H1 (cell line): ENCODE data around the gene DRAXIN. TPM values are rescaled to one million over a fixed set of nuclear protein-coding genes. Genes with fewer than 3 reads are reported as not detected.

Experiments used
- BRCA1 ChIP-seq: IDR thresholded peaks from 2 replicates; pipeline ENCODE4 v1.6.1; 2012; ENCODE audit warnings: low read depth, low read length, improper control_type of control experiment
- CTBP2 ChIP-seq: IDR thresholded peaks from 2 replicates; pipeline ENCODE4 v1.7.0; 2011; ENCODE audit warnings: borderline replicate concordance, mild to moderate bottlenecking, moderate library complexity, mixed read lengths, low read length; ENCODE audit not compliant: insufficient read depth, insufficient read length
- HDAC2 ChIP-seq, 2 experiments: fragments of 300-600 bp in 1 of 2; sonication (generic) in 1 of 2; IDR thresholded peaks; 2 replicates each; pipeline ENCODE4 v1.6.1; 2011 to 2012; ENCODE audit warnings: low read depth in 2 of 2, low read length in 2 of 2, mild to moderate bottlenecking in 2 of 2, moderate library complexity in 2 of 2, borderline replicate concordance in 1 of 2, inconsistent platforms in 1 of 2
- KDM5A ChIP-seq: fragments of 200-600 bp; IDR thresholded peaks from 2 replicates; pipeline ENCODE4 v1.7.1; 2012; ENCODE audit warnings: mild to moderate bottlenecking, low read length, inconsistent platforms, mixed read lengths
- NANOG ChIP-seq: IDR thresholded peaks from 2 replicates; pipeline ENCODE4 v1.6.1; 2011; ENCODE audit warnings: low read length, low read depth, mild to moderate bottlenecking, inconsistent platforms; ENCODE audit not compliant: insufficient read depth, poor library complexity, severe bottlenecking
- NRF1 ChIP-seq: IDR thresholded peaks from 2 replicates; pipeline ENCODE4 v1.6.1; 2011; ENCODE audit warnings: mild to moderate bottlenecking, low read depth, low read length, improper control_type of control experiment
- POLR2A ChIP-seq, 2 experiments: IDR thresholded peaks; 1 replicate in 1 of 2; 2 replicates in 1 of 2; pipeline ENCODE4 v1.6.1; 2011; ENCODE audit warnings: low read depth in 2 of 2, low read length in 2 of 2, mild to moderate bottlenecking in 2 of 2; ENCODE audit errors: control extremely low read depth in 1 of 2
- SP4 ChIP-seq: IDR thresholded peaks from 2 replicates; pipeline ENCODE4 v1.6.1; 2012; ENCODE audit warnings: low read length, inconsistent platforms
- ZNF274 ChIP-seq: IDR thresholded peaks from 2 replicates; pipeline ENCODE4 v1.7.0; 2012; ENCODE audit warnings: low read length, borderline replicate concordance; ENCODE audit errors: extremely low read depth
- polyA plus RNA-seq, 7 experiments: library from polyadenylated mRNA; depleted of rRNA in 3 of 7; stranded (reverse) in 5 of 7; unstranded in 2 of 7; fragments of >200 nt in 5 of 7; fragments of 200-250 nt in 2 of 7; gene quantifications; 1 replicate in 5 of 7; 2 replicates in 1 of 7; 4 replicates in 1 of 7; pipeline versions ENCODE4 v1.2.1 to v1.2.3, GENCODE V29; 2011 to 2013; ENCODE audit warnings: missing spikeins in 2 of 7, mixed read lengths in 2 of 7
- total RNA-seq: library from RNA; stranded (reverse); fragmentation: NEBNext Ultra II Directional; extraction: Animal tissue kit (Norgen Biotek cat#: 25700); gene quantifications from 2 replicates; pipeline ENCODE4 v1.2.1, GENCODE V29; 2021

DRAXIN gene
- total and polyA plus RNA-seq, 2 of the 8 experiments (the other 6 are each of a cell fraction or from before 2014, with no cell fraction given), result 4.6 to 17.6 TPM

DNA sequence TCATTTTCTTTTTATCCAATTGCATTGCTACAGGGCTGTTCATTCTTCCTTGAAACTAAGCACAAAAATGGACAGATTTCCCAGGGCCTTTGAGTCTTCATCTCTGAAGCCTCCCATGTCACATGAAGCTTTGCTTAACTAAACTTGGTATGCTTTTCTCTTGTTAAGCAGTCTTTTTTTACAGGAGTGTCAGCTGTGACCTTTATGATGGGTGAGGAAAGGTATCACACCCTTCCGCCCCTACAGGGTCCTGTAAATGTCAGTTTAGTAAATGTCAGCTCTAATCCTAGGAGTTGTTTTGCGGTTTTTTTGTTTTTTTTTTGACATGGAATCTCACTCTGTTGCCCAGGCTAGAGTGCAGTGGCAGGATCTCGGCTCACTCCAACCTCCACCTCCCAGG lies 41.8 kb downstream of the DRAXIN start (continued):
- no peak for TF ChIP-seq NANOG
- TF ChIP-seq POLR2A (IDR thresholded peaks at IDR 0.05; ENCODE audit: control extremely low read depth in 1 of 2, low read depth in 2 of 2, low read length in 2 of 2), result no peak
- TF ChIP-seq ZNF274, result no peak
- no peak for TF ChIP-seq BRCA1
- TF ChIP-seq CTBP2, result no peak
- TF ChIP-seq KDM5A, result no peak
- no peak for TF ChIP-seq SP4
- TF ChIP-seq NRF1, result no peak
- no peak for TF ChIP-seq HDAC2 (IDR thresholded peaks at IDR 0.05; ENCODE audit: borderline replicate concordance in 1 of 2, low read depth in 2 of 2, low read length in 2 of 2)
